NCI-H524 treated with DMSO at 0.1 percent for 48 hours (cell line): ENCODE measurements around the gene UGT1A8.
"Not testable (repeated sequence)": the region's sequence is repeated elsewhere in the genome, so short reads cannot be mapped to it uniquely, and the experiment has no call there.

Experiments
- DNase-seq: peaks from one replicate; lab custom pipeline; 2025; lab: John Stamatoyannopoulos, UW

UGT1A8 gene

GRCh38 chr2:233686928-233687327 is 69.5 kb downstream of the UGT1A8 start:
- no peak for DNase-seq

- DNase-seq = no peak
Measured at GRCh38 chr2:233688341-233688740, 70.9 kb downstream of the UGT1A8 start.

GRCh38 chr2:233689031-233689430 is 71.6 kb downstream of the UGT1A8 start:
- DNase-seq = no peak

GRCh38 chr2:233689501-233689900 is 72.1 kb downstream of the UGT1A8 start:
- no peak for DNase-seq

GRCh38 chr2:233690444-233690843 is 73.0 kb downstream of the UGT1A8 start:
- DNase-seq = no peak

- no peak for DNase-seq
Measured at GRCh38 chr2:233691443-233692433, 74.3 kb downstream of the UGT1A8 start.

GRCh38 chr2:233692648-233693047 is 75.2 kb downstream of the UGT1A8 start, which contains the start of gene UGT1A6:
UGT1A6 (plus strand) TSS chr2:233692890; CDS start chr2:233693005, 115 bp downstream.
- DNase-seq = no peak

- no peak for DNase-seq
Measured at GRCh38 chr2:233693963-233694362, 76.5 kb downstream of the UGT1A8 start.

- no peak for DNase-seq
Measured at GRCh38 chr2:233698740-233699139, 81.3 kb downstream of the UGT1A8 start.

GRCh38 chr2:233699424-233700027 is 82.1 kb downstream of the UGT1A8 start:
- no peak for DNase-seq

- DNase-seq = no peak
Measured at GRCh38 chr2:233700028-233700635, 82.7 kb downstream of the UGT1A8 start.

GRCh38 chr2:233700842-233701241 is 83.4 kb downstream of the UGT1A8 start:
- DNase-seq = not testable (repeated sequence)

- no peak for DNase-seq
Measured at GRCh38 chr2:233702238-233702637, 84.8 kb downstream of the UGT1A8 start.

GRCh38 chr2:233705911-233706506 is 88.6 kb downstream of the UGT1A8 start:
- DNase-seq = no peak

GRCh38 chr2:233706720-233707119 is 89.3 kb downstream of the UGT1A8 start:
- DNase-seq = no peak

- DNase-seq = no peak
Measured at GRCh38 chr2:233707940-233708644, 90.7 kb downstream of the UGT1A8 start.

- DNase-seq = no peak
Measured at GRCh38 chr2:233708942-233709341, 91.5 kb downstream of the UGT1A8 start.

- no peak for DNase-seq
Measured at GRCh38 chr2:233711312-233712008, 94.0 kb downstream of the UGT1A8 start.

GRCh38 chr2:233712611-233713261 is 95.3 kb downstream of the UGT1A8 start, which contains the start of gene UGT1A5:
UGT1A5 (plus strand) TSS chr2:233712907; CDS start chr2:233712992, 85 bp downstream.
- no peak for DNase-seq

- DNase-seq = no peak
Measured at GRCh38 chr2:233713262-233713615, 95.8 kb downstream of the UGT1A8 start.
